Cardiac fibroblast (primary cell): ENCODE measurements around the gene TRPC4.
A peak's percentile ranks its signal among the peaks of the same experiment; 100 is the strongest.

ENCODE experiments used
- DNase-seq, 2 donors: peaks; one replicate each; pipeline versions ENCODE4 v3.0.0 to v3.0.0-alpha.2; 2010; ENCODE audit warnings: low read depth in 2 of 2
- H3K4me3 ChIP-seq, 2 donors: replicated peaks in 1 of 2; 1 replicate in 1 of 2; 2 replicates in 1 of 2; pipeline ENCODE4 v1.5.1; 2011; ENCODE audit warnings: low read depth in 2 of 2, low read length in 2 of 2, mild to moderate bottlenecking in 2 of 2, moderate library complexity in 1 of 2
- CTCF ChIP-seq: IDR thresholded peaks from one replicate; pipeline ENCODE4 v1.5.1; 2011; ENCODE audit warnings: low read depth, mild to moderate bottlenecking, low read length, inconsistent platforms

Gene TRPC4

DNA sequence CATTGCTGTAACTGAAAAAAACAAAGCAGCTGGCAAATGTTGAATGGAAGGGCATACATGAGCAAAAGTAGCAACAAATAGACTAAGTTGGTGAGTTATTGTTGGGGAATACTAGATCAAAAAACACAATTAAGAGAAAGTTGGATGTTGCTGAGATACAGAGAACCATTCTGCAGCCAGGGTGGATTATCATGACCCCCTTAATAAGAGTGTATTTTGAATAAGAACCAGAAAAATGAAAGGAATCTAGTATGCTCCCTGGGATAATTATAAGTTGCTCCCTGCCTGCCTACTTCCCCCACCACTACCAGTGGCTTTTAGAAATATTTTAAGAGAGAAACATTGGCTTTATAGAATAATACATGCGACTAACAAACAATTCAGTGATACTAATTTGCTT lies 14.5 kb upstream of the TRPC4 start:
- no peak for DNase-seq
- TF ChIP-seq CTCF: no peak
- no peak overlapping the region for H3K4me3 ChIP-seq

GRCh38 chr13:37878921-37879320 lies 9.3 kb upstream of the TRPC4 start:
- no peak overlapping the region for H3K4me3 ChIP-seq
- TF ChIP-seq CTCF: no peak
- DNase-seq: no peak

- no peak overlapping the region for H3K4me3 ChIP-seq
- peak; percentile 15 to 39 for DNase-seq
- TF ChIP-seq CTCF: no peak
Measured at GRCh38 chr13:37878496-37878895, 8.9 kb upstream of the TRPC4 start.

DNA sequence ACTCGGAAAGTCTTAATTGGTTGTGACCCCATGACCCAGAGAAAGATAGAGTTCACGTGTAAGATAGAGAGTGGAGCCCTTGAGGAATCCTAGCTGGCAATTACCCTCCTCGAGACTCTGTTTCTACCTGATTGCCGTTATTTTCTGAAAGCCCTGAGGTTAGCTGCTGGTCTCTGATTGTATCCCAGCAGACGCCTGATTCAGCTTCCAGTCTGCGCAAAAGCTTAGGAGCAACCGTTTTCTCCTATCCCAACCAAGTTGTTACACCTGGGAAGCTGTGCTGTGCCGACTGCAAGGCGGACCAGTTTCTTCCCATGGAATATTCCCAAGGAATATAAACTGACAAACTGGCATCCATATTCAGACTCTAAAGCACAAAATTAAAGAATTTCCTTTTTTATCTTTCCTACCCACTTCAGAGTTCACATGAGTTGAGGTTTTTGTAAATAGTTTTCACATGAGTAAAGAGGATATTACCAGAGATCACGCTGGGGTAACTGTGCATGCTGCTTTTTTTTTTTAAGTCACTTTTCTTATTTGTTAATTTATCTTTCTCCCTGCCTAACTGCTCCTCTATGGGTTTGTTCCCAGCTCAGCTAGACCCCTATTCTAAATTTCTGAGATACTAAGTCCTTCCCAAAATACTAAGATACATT lies 1.5 kb upstream of the TRPC4 start:
- TF ChIP-seq CTCF: no peak
- H3K4me3 ChIP-seq: peak overlapping the region; percentile 6 to 71
- peak; percentile 74 to 78 for DNase-seq

DNA sequence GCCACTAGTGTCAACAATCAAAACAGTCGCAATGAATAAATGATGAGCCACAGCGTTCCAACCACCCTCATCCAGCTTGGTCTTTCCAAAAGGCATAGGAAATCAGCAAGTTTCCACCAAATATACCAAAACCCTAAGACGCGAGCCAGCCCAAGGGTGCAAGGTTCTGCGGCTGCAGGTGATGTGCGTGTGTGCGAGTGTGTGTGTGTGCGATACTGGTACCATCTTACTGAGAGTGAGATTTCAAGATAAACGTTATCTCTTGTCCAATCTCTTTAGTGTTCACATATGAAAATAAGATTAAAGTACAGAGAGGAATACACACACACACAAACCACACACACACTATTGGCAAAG lies 895 bp upstream of the TRPC4 start:
- peak overlapping the region; percentile 71 to 86 for H3K4me3 ChIP-seq
- peak in 1 of 2 donors; percentile 14 for DNase-seq

GRCh38 chr13:37869506-37869755 lies 141 bp downstream of the TRPC4 start:
- TF ChIP-seq CTCF: no peak
- H3K4me3 ChIP-seq: peak overlapping the region; percentile 71 to 86
- no peak for DNase-seq

More for the DNA sequence above, 895 bp upstream of the TRPC4 start:
- no peak for TF ChIP-seq CTCF
